H1 (cell line): ENCODE data around the gene RAP2C. TPM values are rescaled to one million over a fixed set of nuclear protein-coding genes. Genes with fewer than 3 reads are reported as not detected.

ENCODE experiments used
- CTCF ChIA-PET: fragments of 300-600 bp; sonication (Branson Sonifier 250); formaldehyde crosslinking; loops from one replicate; lab custom pipeline; 2021; ENCODE audit not compliant: partially characterized antibody; lab: Charles Lee
- POLR2A ChIA-PET: fragments of 300-600 bp; sonication (Branson Sonifier 250); formaldehyde crosslinking; loops from one replicate; lab custom pipeline; 2021; ENCODE audit warnings: inconsistent platforms; ENCODE audit not compliant: partially characterized antibody; lab: Charles Lee
- DNase-seq, 2 experiments: peaks; one replicate each; pipeline versions ENCODE4 v3.0.0 to v3.0.0-alpha.2; 2010 to 2022; ENCODE audit warnings: low spot score in 2 of 2, low read depth in 1 of 2, mixed read lengths in 1 of 2
- FAIRE-seq: peaks from 2 replicates; lab custom pipeline; 2011; peaks lifted over from hg19 to GRCh38; lab: Jason Lieb, UNC
- H2AFZ ChIP-seq: 2 replicates; pipeline ENCODE4 v1.8.1; 2012; ENCODE audit warnings: low read length, inconsistent platforms
- H2AK5ac ChIP-seq: 2 replicates; pipeline ENCODE4 v1.6.1; 2013; ENCODE audit warnings: low read depth, low read length
- H2BK120ac ChIP-seq: replicated peaks from 2 replicates; pipeline ENCODE3; 2013; ENCODE audit warnings: low read depth, low read length, inconsistent platforms
- H2BK12ac ChIP-seq: 2 replicates; pipeline ENCODE4 v1.6.1; 2013; ENCODE audit warnings: low read depth, low read length
- H2BK15ac ChIP-seq: 2 replicates; pipeline ENCODE4 v1.6.1; 2013; ENCODE audit warnings: low read length
- H2BK20ac ChIP-seq: 2 replicates; pipeline ENCODE4 v1.6.1; 2013; ENCODE audit warnings: low read length
- H2BK5ac ChIP-seq: 2 replicates; pipeline ENCODE4 v1.6.1; 2013; ENCODE audit warnings: low read depth, low read length
- H3K14ac ChIP-seq: 2 replicates; pipeline ENCODE4 v1.6.1; 2013; ENCODE audit warnings: inconsistent platforms; ENCODE audit not compliant: insufficient read length
- H3K18ac ChIP-seq: 2 replicates; pipeline ENCODE4 v1.6.1; 2013; ENCODE audit warnings: low read length; ENCODE audit errors: extremely low read depth
- H3K23ac ChIP-seq: 2 replicates; pipeline ENCODE4 v1.6.1; 2013; ENCODE audit warnings: inconsistent platforms; ENCODE audit not compliant: insufficient read length
- H3K23me2 ChIP-seq: 2 replicates; pipeline ENCODE4 v1.6.1; 2013; ENCODE audit warnings: low read depth, low read length
- H3K27ac ChIP-seq: 2 replicates; pipeline ENCODE4 v1.6.1; 2011; ENCODE audit warnings: low read depth, low read length, inconsistent platforms
- H3K27me3 ChIP-seq, 4 experiments: replicated peaks in 1 of 4; 1 replicate in 1 of 4; 2 replicates in 3 of 4; pipeline versions ENCODE4 v1.6.1 to v1.8.1; 2011 to 2013; ENCODE audit warnings: low read length in 3 of 4, mild to moderate bottlenecking in 3 of 4, inconsistent platforms in 2 of 4, mixed read lengths in 2 of 4, moderate library complexity in 1 of 4; ENCODE audit not compliant: control insufficient read depth in 3 of 4, insufficient read depth in 3 of 4; ENCODE audit errors: extremely low read depth in 1 of 4
- H3K36me3 ChIP-seq, 4 experiments: 2 replicates each; pipeline versions ENCODE4 v1.6.1 to v1.8.1; 2011 to 2013; ENCODE audit warnings: mild to moderate bottlenecking in 4 of 4, low read length in 3 of 4, moderate library complexity in 2 of 4, control low read depth in 1 of 4, inconsistent platforms in 1 of 4; ENCODE audit not compliant: insufficient read depth in 4 of 4, control insufficient read depth in 2 of 4
- H3K4ac ChIP-seq: replicated peaks from 2 replicates; pipeline ENCODE3; 2013; ENCODE audit warnings: low read length, low read depth, mixed read lengths, inconsistent platforms; ENCODE audit not compliant: insufficient read length
- H3K4me1 ChIP-seq, 4 experiments: replicated peaks in 1 of 4; 1 replicate in 1 of 4; 2 replicates in 3 of 4; pipeline versions ENCODE4 v1.6.1 to v1.8.1; 2011 to 2013; ENCODE audit warnings: low read length in 3 of 4, inconsistent platforms in 2 of 4, mixed read lengths in 1 of 4; ENCODE audit not compliant: insufficient read depth in 4 of 4, control insufficient read depth in 3 of 4
- H3K4me2 ChIP-seq, 2 experiments: 2 replicates each; pipeline versions ENCODE4 v1.6.1 to v1.8.1; 2011 to 2013; ENCODE audit warnings: low read depth in 2 of 2, low read length in 2 of 2, control low read depth in 1 of 2, inconsistent platforms in 1 of 2, mild to moderate bottlenecking in 1 of 2; ENCODE audit not compliant: insufficient read depth in 1 of 2
- H3K4me3 ChIP-seq, 4 experiments: fragments of 200-600, 300-600 bp in 1 of 4; sonication (generic), shearing (Covaris generic), sonication (Bioruptor Twin) in 1 of 4; 2 replicates each; pipeline versions ENCODE4 v1.5.1 to v1.8.1; 2011 to 2016; ENCODE audit warnings: low read length in 4 of 4, low read depth in 3 of 4, control low read depth in 2 of 4, inconsistent platforms in 2 of 4, mild to moderate bottlenecking in 2 of 4, mixed read lengths in 1 of 4, moderate library complexity in 1 of 4; ENCODE audit not compliant: insufficient read depth in 2 of 4; ENCODE audit errors: extremely low read depth in 1 of 4
- H3K56ac ChIP-seq: replicated peaks from 2 replicates; pipeline ENCODE3; 2013; ENCODE audit warnings: low read depth, mild to moderate bottlenecking, mixed read lengths, low read length, inconsistent platforms; ENCODE audit not compliant: insufficient read length
- H3K79me1 ChIP-seq: 2 replicates; pipeline ENCODE4 v1.6.1; 2013; ENCODE audit warnings: low read depth, low read length, control low read depth
- H3K79me2 ChIP-seq, 2 experiments: 2 replicates each; pipeline versions ENCODE4 v1.6.1 to v1.8.1; 2012 to 2013; ENCODE audit warnings: low read length in 2 of 2, mild to moderate bottlenecking in 2 of 2, inconsistent platforms in 1 of 2; ENCODE audit not compliant: insufficient read depth in 2 of 2, control insufficient read depth in 1 of 2
- H3K9ac ChIP-seq, 4 experiments: replicated peaks in 1 of 4; 1 replicate in 1 of 4; 2 replicates in 3 of 4; pipeline versions ENCODE4 v1.6.1 to v1.8.1; 2011 to 2013; ENCODE audit warnings: low read depth in 3 of 4, low read length in 3 of 4, control low read depth in 2 of 4, mild to moderate bottlenecking in 2 of 4, moderate library complexity in 2 of 4, inconsistent platforms in 1 of 4; ENCODE audit errors: extremely low read depth in 1 of 4
- H3K9me3 ChIP-seq, 2 experiments: 2 replicates each; pipeline versions ENCODE4 v1.6.1 to v1.8.1; 2012 to 2013; ENCODE audit warnings: mild to moderate bottlenecking in 2 of 2, moderate library complexity in 2 of 2, control low read depth in 1 of 2, inconsistent platforms in 1 of 2, low read depth in 1 of 2, low read length in 1 of 2, mixed read lengths in 1 of 2; ENCODE audit not compliant: insufficient read depth in 2 of 2
- H4K20me1 ChIP-seq, 2 experiments: replicated peaks in 1 of 2; 2 replicates each; pipeline versions ENCODE3 to v1.8.1; 2011 to 2013; ENCODE audit warnings: inconsistent platforms in 2 of 2, low read length in 2 of 2, mild to moderate bottlenecking in 1 of 2; ENCODE audit not compliant: insufficient read depth in 2 of 2, control insufficient read depth in 1 of 2
- H4K5ac ChIP-seq: 2 replicates; pipeline ENCODE4 v1.6.1; 2013; ENCODE audit warnings: low read length, low read depth, mixed read lengths, inconsistent platforms; ENCODE audit not compliant: insufficient read length
- H4K8ac ChIP-seq: 2 replicates; pipeline ENCODE4 v1.8.0; 2013; ENCODE audit warnings: mild to moderate bottlenecking, moderate library complexity, low read length, inconsistent platforms; ENCODE audit not compliant: insufficient read depth; ENCODE audit errors: extremely low read depth
- H4K91ac ChIP-seq: replicated peaks from 2 replicates; pipeline ENCODE3; 2013; ENCODE audit warnings: low read length, mixed read lengths, inconsistent platforms; ENCODE audit not compliant: insufficient read length
- BACH1 ChIP-seq: IDR thresholded peaks from 2 replicates; pipeline ENCODE4 v1.6.1; 2012; ENCODE audit warnings: low read length, improper control_type of control experiment
- BCL11A ChIP-seq, 2 experiments: IDR thresholded peaks; one replicate each; pipeline ENCODE4 v1.6.1; 2011; ENCODE audit warnings: low read depth in 2 of 2, low read length in 2 of 2, mild to moderate bottlenecking in 2 of 2
- CBX8 ChIP-seq: fragments of 300-800, 300-1000 bp; sonication (generic); IDR thresholded peaks from 2 replicates; pipeline ENCODE4 v1.7.1; 2016; ENCODE audit warnings: low read depth, low read length, borderline replicate concordance
- CTBP2 ChIP-seq: IDR thresholded peaks from 2 replicates; pipeline ENCODE4 v1.7.0; 2011; ENCODE audit warnings: borderline replicate concordance, mild to moderate bottlenecking, moderate library complexity, mixed read lengths, low read length; ENCODE audit not compliant: insufficient read depth, insufficient read length
- EZH2 ChIP-seq: fragments of 200-600 bp; sonication (generic); IDR thresholded peaks from 2 replicates; pipeline ENCODE4 v1.7.1; 2012; ENCODE audit warnings: low read depth, mild to moderate bottlenecking, moderate library complexity, low read length, inconsistent platforms; ENCODE audit not compliant: severe bottlenecking
- GABPA ChIP-seq: IDR thresholded peaks from 2 replicates; pipeline ENCODE4 v1.6.1; 2011; ENCODE audit warnings: mild to moderate bottlenecking, low read length, moderate library complexity, borderline replicate concordance; ENCODE audit not compliant: insufficient read depth
- JUND ChIP-seq: IDR thresholded peaks from 2 replicates; pipeline ENCODE4 v1.6.1; 2011; ENCODE audit warnings: mild to moderate bottlenecking, improper control_type of control experiment, low read length
- RAD21 ChIP-seq, 2 experiments: IDR thresholded peaks in 1 of 2; conservative IDR thresholded peaks in 1 of 2; 2 replicates each; pipeline ENCODE4 v1.6.1; 2011; ENCODE audit warnings: low read depth in 2 of 2, low read length in 2 of 2, improper control_type of control experiment in 1 of 2, inconsistent platforms in 1 of 2, mild to moderate bottlenecking in 1 of 2, moderate library complexity in 1 of 2
- RXRA ChIP-seq: IDR thresholded peaks from 2 replicates; pipeline ENCODE4 v1.6.1; 2011; ENCODE audit warnings: low read depth, mild to moderate bottlenecking, low read length, moderate library complexity; ENCODE audit not compliant: insufficient read depth
- SP2 ChIP-seq: IDR thresholded peaks from 2 replicates; pipeline ENCODE4 v1.6.1; 2012; ENCODE audit warnings: mild to moderate bottlenecking, low read length, inconsistent platforms
- TBP ChIP-seq: IDR thresholded peaks from 2 replicates; pipeline ENCODE4 v1.6.1; 2011; ENCODE audit warnings: low read depth, low read length, improper control_type of control experiment
- TCF12 ChIP-seq: IDR thresholded peaks from 2 replicates; pipeline ENCODE4 v1.6.1; 2011; ENCODE audit warnings: low read depth, mild to moderate bottlenecking, low read length
- WGBS, 2 experiments: shearing (Covaris generic) in 1 of 2; methylation state at CpG; one replicate each; pipeline versions ENCODE4 v1.1.6 to v1.1.7; 2013 to 2015; ENCODE audit warnings: low lambda C conversion rate in 2 of 2, mixed read lengths in 2 of 2, inconsistent platforms in 1 of 2, low coverage in 1 of 2, missing lambda C conversion rate in 1 of 2; ENCODE audit not compliant: insufficient replicate concordance in 2 of 2, insufficient coverage in 1 of 2, insufficient read length in 1 of 2; ENCODE audit errors: extremely low coverage in 1 of 2, missing lambda C conversion rate in 1 of 2; 5-methylcytosine and 5-hydroxymethylcytosine counted together
- polyA plus RNA-seq, 7 experiments: library from polyadenylated mRNA; depleted of rRNA in 3 of 7; stranded (reverse) in 5 of 7; unstranded in 2 of 7; fragments of >200 nt in 5 of 7; fragments of 200-250 nt in 2 of 7; gene quantifications; 1 replicate in 5 of 7; 2 replicates in 1 of 7; 4 replicates in 1 of 7; pipeline versions ENCODE4 v1.2.1 to v1.2.3, GENCODE V29; 2011 to 2013; ENCODE audit warnings: missing spikeins in 2 of 7, mixed read lengths in 2 of 7
- total RNA-seq: library from RNA; stranded (reverse); fragmentation: NEBNext Ultra II Directional; extraction: Animal tissue kit (Norgen Biotek cat#: 25700); gene quantifications from 2 replicates; pipeline ENCODE4 v1.2.1, GENCODE V29; 2021
- TF ChIP-seq, protein P1 (sequence below): IDR thresholded peaks from 2 replicates; pipeline ENCODE4 v1.6.1; 2012; ENCODE audit warnings: inconsistent platforms

The RAP2C gene
- total and polyA plus RNA-seq, 2 of the 8 experiments (the other 6 are each of a cell fraction or from before 2014, with no cell fraction given), result 4.7 to 20.5 TPM

- Histone ChIP-seq H3K18ac (no peak overlapping the region), H4K8ac (no peak overlapping the region), H2AK5ac (no peak overlapping the region), H2BK12ac (no peak overlapping the region), H3K79me2 (no peaks in the 10 kb centered on the region; a peak in 1 of 4 replicates), H3K14ac (no peak overlapping the region), H2BK5ac (no peak overlapping the region), H3K9me3 (no peaks in the 10 kb centered on the region), H3K56ac (no peak overlapping the region), H4K91ac (no peak overlapping the region), H2BK20ac (no peak overlapping the region), H3K4me3 (no peak overlapping the region), H3K23ac (no peak overlapping the region), H2BK120ac (no peak overlapping the region), H3K4me2 (no peak overlapping the region), H3K23me2 (no peaks in the 10 kb centered on the region), H3K27ac (no peak overlapping the region), H3K4me1 (no peaks in the 10 kb centered on the region), H2AFZ (no peak overlapping the region), H4K5ac (no peak overlapping the region), H2BK15ac (no peak overlapping the region), H3K79me1 (no peaks in the 10 kb centered on the region), H3K9ac (no peak overlapping the region), H4K20me1 (no peaks in the 10 kb centered on the region), H3K27me3 (no peaks in the 10 kb centered on the region), H3K36me3 (peaks cover 0 to 18% (median 3%) of the 10 kb centered on the region in 4 experiments; a peak in 5 of 8 replicates), H3K4ac (no peak overlapping the region)
- POLR2A ChIA-PET, result interaction anchor here (0.8 kb wide), 1 partner anchor 136 kb away, joined by 3 read pairs; no protein-coding TSS in a partner anchor
- DNase-seq (no peak), FAIRE-seq (no peak)
- 73% methylated on average over 1 of the region's 1 CpG; no CpG with 5 or more reads in 1 of the 2 experiments for WGBS, 2 experiments
- CTCF ChIA-PET, result interaction anchor here (1.8 kb wide), 1 partner anchor 115 kb away, joined by 4 read pairs; no protein-coding TSS in a partner anchor
- TF ChIP-seq CBX8, result no peak
- TF ChIP-seq TBP, result no peak
- TF ChIP-seq BACH1, result no peak
- no peak for TF ChIP-seq TCF12
- no peak for TF ChIP-seq JUND
- TF ChIP-seq GABPA, result no peak
- no peak for TF ChIP-seq RAD21 (IDR thresholded peaks at IDR 0.05 in 1 of 2, conservative IDR thresholded peaks at IDR 0.05 in 1 of 2; ENCODE audit: low read depth in 2 of 2, low read length in 2 of 2)
- TF ChIP-seq CTBP2, result no peak
- TF ChIP-seq, protein P1, sequence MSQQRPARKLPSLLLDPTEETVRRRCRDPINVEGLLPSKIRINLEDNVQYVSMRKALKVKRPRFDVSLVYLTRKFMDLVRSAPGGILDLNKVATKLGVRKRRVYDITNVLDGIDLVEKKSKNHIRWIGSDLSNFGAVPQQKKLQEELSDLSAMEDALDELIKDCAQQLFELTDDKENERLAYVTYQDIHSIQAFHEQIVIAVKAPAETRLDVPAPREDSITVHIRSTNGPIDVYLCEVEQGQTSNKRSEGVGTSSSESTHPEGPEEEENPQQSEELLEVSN, result no peak
- TF ChIP-seq EZH2, result no peak
- no peak for TF ChIP-seq BCL11A (IDR thresholded peaks at IDR 0.05; ENCODE audit: low read depth in 2 of 2, low read length in 2 of 2)
- TF ChIP-seq RXRA, result no peak
- no peak for TF ChIP-seq SP2
Measured at GRCh38 chrX:132208422-132208821, 10.8 kb downstream of the RAP2C start.
